HepG2 (cell line): Measurements from ENCODE around the gene UBFD1. TPM values are rescaled to one million over a fixed set of nuclear protein-coding genes. Genes with fewer than 3 reads are reported as not detected.
A peak's percentile ranks its signal among the peaks of the same experiment; 100 is the strongest.

Source experiments
- BCL6 ChIP-seq: IDR thresholded peaks from 2 replicates; pipeline ENCODE4 v1.6.1; 2016; ENCODE audit warnings: missing genetic modification reagents, missing compliant biosample characterization
- EZH2 ChIP-seq: conservative IDR thresholded peaks from 2 replicates; pipeline ENCODE4 v1.6.1; 2012; ENCODE audit warnings: mild to moderate bottlenecking, low read depth, low read length, moderate library complexity
- HOXD1 ChIP-seq: sonication (generic); formaldehyde crosslinking; IDR thresholded peaks from 2 replicates; pipeline ENCODE4 v1.5.0; 2020; ENCODE audit warnings: missing genetic modification reagents
- SMARCC2 ChIP-seq: fragments of 450-650 bp; IDR thresholded peaks from 2 replicates; pipeline ENCODE4 v1.6.1; 2017; ENCODE audit warnings: antibody characterized with exemption, mild to moderate bottlenecking
- SMARCE1 ChIP-seq: fragments of 450-650 bp; IDR thresholded peaks from 2 replicates; pipeline ENCODE4 v1.6.1; 2017; ENCODE audit warnings: borderline replicate concordance
- STAG1 ChIP-seq: sonication (generic); formaldehyde crosslinking; IDR thresholded peaks from 2 replicates; pipeline ENCODE4 v1.4.0; 2020; ENCODE audit warnings: missing genetic modification reagents
- SYNCRIP ChIP-seq: fragments of 200-400 bp; formaldehyde crosslinking; IDR thresholded peaks from 2 replicates; pipeline ENCODE4 v1.6.1; 2018; ENCODE audit warnings: mild to moderate bottlenecking, low read depth, low read length; ENCODE audit not compliant: insufficient read depth
- TCF12 ChIP-seq, 2 experiments: fragments of 450-650 bp in 1 of 2; sonication (generic) in 1 of 2; formaldehyde crosslinking in 1 of 2; IDR thresholded peaks; 2 replicates each; pipeline versions ENCODE4 v1.6.1 to v1.8.0; 2017 to 2022; ENCODE audit warnings: antibody characterized with exemption in 1 of 2, mild to moderate bottlenecking in 1 of 2, missing genetic modification reagents in 1 of 2, moderate library complexity in 1 of 2
- ZFP1 ChIP-seq: IDR thresholded peaks from 2 replicates; pipeline ENCODE4 v1.6.1; 2016
- ZNF225 ChIP-seq: sonication (generic); formaldehyde crosslinking; IDR thresholded peaks from 2 replicates; pipeline ENCODE4 v1.4.0; 2020; ENCODE audit warnings: mild to moderate bottlenecking, missing genetic modification reagents
- ZNF264 ChIP-seq: sonication (generic); formaldehyde crosslinking; IDR thresholded peaks from 2 replicates; pipeline ENCODE4 v1.4.0; 2020; ENCODE audit warnings: missing genetic modification reagents
- ZNF569 ChIP-seq: sonication (generic); formaldehyde crosslinking; IDR thresholded peaks from 2 replicates; pipeline ENCODE4 v1.5.0; 2020; ENCODE audit warnings: mild to moderate bottlenecking, missing genetic modification reagents, moderate library complexity, borderline replicate concordance
- ZNF598 ChIP-seq: sonication (generic); formaldehyde crosslinking; IDR thresholded peaks from 2 replicates; pipeline ENCODE4 v1.5.1; 2020; ENCODE audit warnings: mild to moderate bottlenecking, missing genetic modification reagents, borderline replicate concordance
- ZNF790 ChIP-seq: sonication (generic); formaldehyde crosslinking; IDR thresholded peaks from 2 replicates; pipeline ENCODE4 v1.8.0; 2022; ENCODE audit warnings: missing genetic modification reagents, mild to moderate bottlenecking, borderline replicate concordance
- ZSCAN12 ChIP-seq: sonication (generic); formaldehyde crosslinking; IDR thresholded peaks from 2 replicates; pipeline ENCODE4 v1.9.0; 2021; ENCODE audit warnings: mild to moderate bottlenecking, missing genetic modification reagents
- polyA plus RNA-seq, 8 experiments: library from polyadenylated mRNA; depleted of rRNA in 3 of 8; stranded (reverse) in 7 of 8; unstranded in 1 of 8; fragments of >200 nt; fragmentation: Illumina TruSeq in 4 of 8; extraction: Trizol in 4 of 8; gene quantifications; 2 replicates each; pipeline versions ENCODE4 v1.2.1 to v1.2.3, GENCODE V29; 2011 to 2016; ENCODE audit warnings: low read depth in 4 of 8, missing spikeins in 1 of 8, mixed read lengths in 1 of 8; ENCODE audit not compliant: insufficient read depth in 1 of 8
- total RNA-seq, 5 experiments: library from RNA; depleted of rRNA; stranded (reverse); fragments of >200 nt; fragmentation: Illumina TruSeq; extraction: Trizol; gene quantifications; 2 replicates each; pipeline ENCODE4 v1.2.3, GENCODE V29; 2016; ENCODE audit warnings: low read depth in 1 of 5
- TF ChIP-seq, protein P1 (sequence below): sonication (generic); formaldehyde crosslinking; IDR thresholded peaks from 2 replicates; pipeline ENCODE4 v1.4.0; 2020; ENCODE audit warnings: mild to moderate bottlenecking, missing genetic modification reagents
- TF ChIP-seq, protein P2 (sequence below): sonication (generic); formaldehyde crosslinking; IDR thresholded peaks from 2 replicates; pipeline ENCODE4 v1.4.0; 2020; ENCODE audit warnings: mild to moderate bottlenecking, missing genetic modification reagents

UBFD1 gene
- total and polyA plus RNA-seq, 2 of the 13 experiments (the other 11 are each of a cell fraction or from before 2014, with no cell fraction given), result 100 to 111 TPM

DNA sequence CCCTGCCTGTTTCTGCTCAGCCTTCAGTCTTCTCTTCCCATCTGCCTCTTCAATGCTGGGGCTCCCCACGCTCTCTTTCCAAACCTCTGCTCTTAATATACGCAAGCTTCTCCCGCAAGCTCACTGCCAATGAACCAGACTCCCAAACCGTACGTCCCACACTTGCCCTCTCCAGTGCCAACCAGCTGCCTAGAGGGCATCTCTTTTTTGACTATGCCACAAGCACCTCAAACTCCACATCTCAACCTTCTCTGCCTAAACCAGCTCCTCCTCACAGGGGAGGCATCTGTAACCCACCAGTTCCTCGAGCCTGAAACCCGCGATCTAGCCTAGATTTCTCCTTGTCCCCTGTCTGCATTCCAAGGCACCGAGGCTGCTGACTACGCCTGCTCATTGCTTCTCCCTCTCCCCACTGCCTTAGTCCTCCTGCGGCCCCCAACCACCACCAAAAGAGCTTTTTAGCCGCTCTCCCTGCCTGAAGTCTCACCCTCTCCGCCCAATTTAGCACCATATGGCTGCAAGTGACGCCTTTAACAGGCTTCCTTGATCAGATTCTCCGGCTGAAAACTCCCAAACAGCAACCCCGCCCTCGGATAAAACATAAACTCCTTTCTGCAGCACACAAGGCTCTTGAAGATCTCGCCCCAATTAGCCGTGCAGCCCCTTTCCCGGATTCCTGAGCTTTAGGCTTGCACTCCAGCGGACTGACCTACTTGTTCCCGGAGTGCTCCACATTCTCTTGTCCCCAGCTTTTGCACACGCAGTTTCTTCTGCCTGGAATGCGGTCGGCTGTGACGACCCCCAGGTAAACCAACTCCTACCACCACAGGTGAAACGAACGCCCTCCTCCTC, 48.7 kb upstream of the UBFD1 start (continued):
- TF ChIP-seq, protein P1, sequence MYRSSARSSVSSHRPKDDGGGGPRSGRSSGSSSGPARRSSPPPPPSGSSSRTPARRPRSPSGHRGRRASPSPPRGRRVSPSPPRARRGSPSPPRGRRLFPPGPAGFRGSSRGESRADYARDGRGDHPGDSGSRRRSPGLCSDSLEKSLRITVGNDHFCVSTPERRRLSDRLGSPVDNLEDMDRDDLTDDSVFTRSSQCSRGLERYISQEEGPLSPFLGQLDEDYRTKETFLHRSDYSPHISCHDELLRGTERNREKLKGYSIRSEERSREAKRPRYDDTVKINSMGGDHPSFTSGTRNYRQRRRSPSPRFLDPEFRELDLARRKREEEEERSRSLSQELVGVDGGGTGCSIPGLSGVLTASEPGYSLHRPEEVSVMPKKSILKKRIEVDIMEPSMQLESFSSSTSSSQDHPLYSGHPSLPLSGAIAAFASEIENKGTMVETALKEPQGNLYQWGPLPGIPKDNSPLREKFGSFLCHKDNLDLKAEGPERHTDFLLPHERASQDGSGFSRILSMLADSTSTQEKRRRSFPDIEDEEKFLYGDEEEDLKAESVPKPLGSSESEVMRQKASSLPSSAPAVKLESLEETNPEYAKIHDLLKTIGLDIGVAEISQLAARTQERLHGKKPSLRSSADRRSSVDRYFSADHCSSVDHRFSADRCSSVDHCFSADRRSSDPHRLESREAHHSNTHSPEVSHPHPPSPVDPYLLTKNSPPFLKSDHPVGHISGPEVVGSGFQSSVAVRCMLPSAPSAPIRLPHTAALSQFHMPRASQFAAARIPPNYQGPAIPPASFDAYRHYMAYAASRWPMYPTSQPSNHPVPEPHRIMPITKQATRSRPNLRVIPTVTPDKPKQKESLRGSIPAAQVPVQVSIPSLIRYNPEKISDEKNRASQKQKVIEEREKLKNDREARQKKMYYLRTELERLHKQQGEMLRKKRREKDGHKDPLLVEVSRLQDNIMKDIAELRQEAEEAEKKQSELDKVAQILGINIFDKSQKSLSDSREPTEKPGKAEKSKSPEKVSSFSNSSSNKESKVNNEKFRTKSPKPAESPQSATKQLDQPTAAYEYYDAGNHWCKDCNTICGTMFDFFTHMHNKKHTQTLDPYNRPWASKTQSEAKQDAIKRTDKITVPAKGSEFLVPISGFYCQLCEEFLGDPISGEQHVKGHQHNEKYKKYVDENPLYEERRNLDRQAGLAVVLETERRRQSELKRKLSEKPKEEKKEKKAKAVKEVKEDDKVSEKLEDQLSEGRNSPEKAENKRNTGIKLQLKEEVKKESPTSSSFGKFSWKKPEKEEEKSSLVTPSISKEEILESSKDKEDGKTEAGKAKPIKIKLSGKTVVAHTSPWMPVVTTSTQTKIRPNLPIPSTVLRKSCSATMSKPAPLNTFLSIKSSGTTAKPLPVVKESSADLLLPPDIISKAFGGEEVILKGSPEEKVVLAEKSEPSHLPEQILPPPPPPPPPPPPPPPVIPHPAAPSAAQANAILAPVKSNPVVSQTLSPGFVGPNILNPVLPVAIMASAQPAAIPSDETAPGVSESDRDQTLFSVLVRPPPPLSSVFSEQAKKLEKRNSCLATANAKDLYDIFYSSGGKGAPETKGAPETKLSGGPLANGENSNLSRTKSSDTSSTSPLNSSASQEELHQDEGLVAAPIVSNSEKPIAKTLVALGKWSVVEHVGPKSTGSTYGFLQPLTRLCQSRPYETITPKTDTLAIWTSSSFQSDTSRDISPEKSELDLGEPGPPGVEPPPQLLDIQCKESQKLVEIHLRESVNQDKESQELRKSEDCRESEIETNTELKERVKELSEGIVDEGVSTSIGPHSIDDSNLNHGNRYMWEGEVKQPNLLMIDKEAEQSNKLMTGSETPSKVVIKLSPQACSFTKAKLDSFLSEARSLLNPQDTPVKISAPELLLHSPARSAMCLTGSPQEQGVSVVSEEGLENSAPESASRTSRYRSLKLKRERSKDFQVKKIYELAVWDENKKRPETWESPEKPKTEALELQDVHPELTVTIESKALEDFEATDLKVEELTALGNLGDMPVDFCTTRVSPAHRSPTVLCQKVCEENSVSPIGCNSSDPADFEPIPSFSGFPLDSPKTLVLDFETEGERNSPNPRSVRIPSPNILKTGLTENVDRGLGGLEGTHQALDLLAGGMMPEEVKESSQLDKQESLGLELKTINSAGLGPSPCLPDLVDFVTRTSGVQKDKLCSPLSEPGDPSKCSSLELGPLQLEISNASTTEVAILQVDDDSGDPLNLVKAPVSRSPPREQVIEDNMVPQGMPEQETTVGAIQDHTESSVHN (CRISPR knock-in tag), result no peak; the same call in 1 of the 2 replicates
- TF ChIP-seq ZNF790 (no peak), ZNF569 (CRISPR knock-in tag) (no peak), ZSCAN12 (CRISPR knock-in tag) (no peak), HOXD1 (no peak), ZNF264 (no peak), SYNCRIP (no peak), SMARCC2 (no peak), STAG1 (CRISPR knock-in tag) (no peak), BCL6 (no peak), ZNF225 (CRISPR knock-in tag) (no peak; the same call in 1 of the 2 replicates), TCF12 (IDR thresholded peaks at IDR 0.05) (no peak), TCF12 (CRISPR knock-in tag; IDR thresholded peaks at IDR 0.05) (no peak), ZNF598 (CRISPR knock-in tag) (peak; percentile 77; the same call in 1 of the 2 replicates), ZFP1 (CRISPR knock-in tag) (no peak), SMARCE1 (no peak), EZH2 (no peak)
- TF ChIP-seq, protein P2, sequence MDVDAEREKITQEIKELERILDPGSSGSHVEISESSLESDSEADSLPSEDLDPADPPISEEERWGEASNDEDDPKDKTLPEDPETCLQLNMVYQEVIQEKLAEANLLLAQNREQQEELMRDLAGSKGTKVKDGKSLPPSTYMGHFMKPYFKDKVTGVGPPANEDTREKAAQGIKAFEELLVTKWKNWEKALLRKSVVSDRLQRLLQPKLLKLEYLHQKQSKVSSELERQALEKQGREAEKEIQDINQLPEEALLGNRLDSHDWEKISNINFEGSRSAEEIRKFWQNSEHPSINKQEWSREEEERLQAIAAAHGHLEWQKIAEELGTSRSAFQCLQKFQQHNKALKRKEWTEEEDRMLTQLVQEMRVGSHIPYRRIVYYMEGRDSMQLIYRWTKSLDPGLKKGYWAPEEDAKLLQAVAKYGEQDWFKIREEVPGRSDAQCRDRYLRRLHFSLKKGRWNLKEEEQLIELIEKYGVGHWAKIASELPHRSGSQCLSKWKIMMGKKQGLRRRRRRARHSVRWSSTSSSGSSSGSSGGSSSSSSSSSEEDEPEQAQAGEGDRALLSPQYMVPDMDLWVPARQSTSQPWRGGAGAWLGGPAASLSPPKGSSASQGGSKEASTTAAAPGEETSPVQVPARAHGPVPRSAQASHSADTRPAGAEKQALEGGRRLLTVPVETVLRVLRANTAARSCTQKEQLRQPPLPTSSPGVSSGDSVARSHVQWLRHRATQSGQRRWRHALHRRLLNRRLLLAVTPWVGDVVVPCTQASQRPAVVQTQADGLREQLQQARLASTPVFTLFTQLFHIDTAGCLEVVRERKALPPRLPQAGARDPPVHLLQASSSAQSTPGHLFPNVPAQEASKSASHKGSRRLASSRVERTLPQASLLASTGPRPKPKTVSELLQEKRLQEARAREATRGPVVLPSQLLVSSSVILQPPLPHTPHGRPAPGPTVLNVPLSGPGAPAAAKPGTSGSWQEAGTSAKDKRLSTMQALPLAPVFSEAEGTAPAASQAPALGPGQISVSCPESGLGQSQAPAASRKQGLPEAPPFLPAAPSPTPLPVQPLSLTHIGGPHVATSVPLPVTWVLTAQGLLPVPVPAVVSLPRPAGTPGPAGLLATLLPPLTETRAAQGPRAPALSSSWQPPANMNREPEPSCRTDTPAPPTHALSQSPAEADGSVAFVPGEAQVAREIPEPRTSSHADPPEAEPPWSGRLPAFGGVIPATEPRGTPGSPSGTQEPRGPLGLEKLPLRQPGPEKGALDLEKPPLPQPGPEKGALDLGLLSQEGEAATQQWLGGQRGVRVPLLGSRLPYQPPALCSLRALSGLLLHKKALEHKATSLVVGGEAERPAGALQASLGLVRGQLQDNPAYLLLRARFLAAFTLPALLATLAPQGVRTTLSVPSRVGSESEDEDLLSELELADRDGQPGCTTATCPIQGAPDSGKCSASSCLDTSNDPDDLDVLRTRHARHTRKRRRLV (CRISPR knock-in tag), result no peak
